H9 (cell line): ENCODE data around the gene SLC46A2. TPM values are rescaled to one million over a fixed set of nuclear protein-coding genes. Genes with fewer than 3 reads are reported as not detected.

Source experiments
- DNase-seq: peaks from one replicate; pipeline ENCODE4 v3.0.0-alpha.2; 2017
- H2AFZ ChIP-seq: one replicate; pipeline ENCODE4 v1.6.1; 2013; ENCODE audit warnings: mild to moderate bottlenecking, low read length, control low read depth, moderate library complexity
- H2AK5ac ChIP-seq: 2 replicates; pipeline ENCODE4 v1.6.1; 2013; ENCODE audit warnings: low read length, control low read depth, mixed read lengths; ENCODE audit not compliant: insufficient read length
- H2BK120ac ChIP-seq: one replicate; pipeline ENCODE4 v1.6.1; 2013; ENCODE audit warnings: low read depth, mild to moderate bottlenecking, low read length, control low read depth, inconsistent platforms; ENCODE audit not compliant: poor library complexity, severe bottlenecking
- H2BK12ac ChIP-seq: 2 replicates; pipeline ENCODE4 v1.6.1; 2013; ENCODE audit warnings: low read length, control low read depth, mixed read lengths, low read depth; ENCODE audit not compliant: insufficient read length
- H2BK15ac ChIP-seq: 2 replicates; pipeline ENCODE4 v1.6.1; 2013; ENCODE audit warnings: low read depth, low read length, control low read depth
- H2BK20ac ChIP-seq: one replicate; pipeline ENCODE4 v1.6.1; 2013; ENCODE audit warnings: low read depth, mild to moderate bottlenecking, low read length, control low read depth, inconsistent platforms; ENCODE audit not compliant: poor library complexity, severe bottlenecking
- H2BK5ac ChIP-seq: 2 replicates; pipeline ENCODE4 v1.6.1; 2013; ENCODE audit warnings: low read length, control low read depth, mixed read lengths; ENCODE audit not compliant: insufficient read length
- H3K14ac ChIP-seq: 2 replicates; pipeline ENCODE4 v1.6.1; 2013; ENCODE audit warnings: low read length, control low read depth; ENCODE audit not compliant: insufficient read depth
- H3K18ac ChIP-seq: 2 replicates; pipeline ENCODE4 v1.6.1; 2013; ENCODE audit warnings: low read depth, mild to moderate bottlenecking, mixed read lengths, low read length, control low read depth; ENCODE audit not compliant: insufficient read length
- H3K23ac ChIP-seq: 2 replicates; pipeline ENCODE4 v1.6.1; 2013; ENCODE audit warnings: low read length, control low read depth, mixed read lengths, low read depth; ENCODE audit not compliant: insufficient read length
- H3K23me2 ChIP-seq: 2 replicates; pipeline ENCODE4 v1.6.1; 2013; ENCODE audit warnings: low read depth, mild to moderate bottlenecking, mixed read lengths, low read length, control low read depth; ENCODE audit not compliant: insufficient read length, poor library complexity, severe bottlenecking
- H3K27ac ChIP-seq: 2 replicates; pipeline ENCODE4 v1.5.1; 2013; ENCODE audit warnings: low read length, control low read depth, mixed read lengths, low read depth; ENCODE audit not compliant: insufficient read length
- H3K27me3 ChIP-seq: 2 replicates; pipeline ENCODE4 v1.6.1; 2013; ENCODE audit warnings: low read length, control low read depth, inconsistent platforms; ENCODE audit not compliant: insufficient read depth
- H3K4ac ChIP-seq: 2 replicates; pipeline ENCODE4 v1.6.1; 2013; ENCODE audit warnings: low read depth, mild to moderate bottlenecking, control low read depth, inconsistent platforms, low read length, moderate library complexity
- H3K4me1 ChIP-seq: 2 replicates; pipeline ENCODE4 v1.6.1; 2013; ENCODE audit warnings: low read length, control low read depth, inconsistent platforms; ENCODE audit not compliant: insufficient read depth
- H3K4me2 ChIP-seq: 2 replicates; pipeline ENCODE4 v1.6.1; 2013; ENCODE audit warnings: low read length, control low read depth, mixed read lengths; ENCODE audit not compliant: insufficient read length, insufficient read depth
- H3K56ac ChIP-seq: 2 replicates; pipeline ENCODE4 v1.6.1; 2013; ENCODE audit warnings: low read depth, mild to moderate bottlenecking, mixed read lengths, low read length, control low read depth; ENCODE audit not compliant: insufficient read length
- H3K79me1 ChIP-seq: 2 replicates; pipeline ENCODE4 v1.6.1; 2013; ENCODE audit warnings: low read depth, mild to moderate bottlenecking, moderate library complexity, low read length, control low read depth, inconsistent platforms; ENCODE audit not compliant: insufficient read depth, poor library complexity, severe bottlenecking
- H3K79me2 ChIP-seq: 2 replicates; pipeline ENCODE4 v1.6.1; 2013; ENCODE audit warnings: low read length, control low read depth, inconsistent platforms; ENCODE audit not compliant: insufficient read depth
- H3K9ac ChIP-seq: 2 replicates; pipeline ENCODE4 v1.6.1; 2013; ENCODE audit warnings: low read length, control low read depth, mixed read lengths; ENCODE audit not compliant: insufficient read length; ENCODE audit errors: extremely low read depth
- H3K9me3 ChIP-seq: one replicate; pipeline ENCODE4 v1.6.1; 2013; ENCODE audit warnings: low read depth, low read length, inconsistent platforms; ENCODE audit not compliant: control insufficient read depth
- H3T11ph ChIP-seq: one replicate; pipeline ENCODE4 v1.6.1; 2013; ENCODE audit warnings: mild to moderate bottlenecking, low read length, control low read depth, inconsistent platforms
- H4K20me1 ChIP-seq: one replicate; pipeline ENCODE4 v1.6.1; 2013; ENCODE audit not compliant: control insufficient read depth, insufficient read length, insufficient read depth
- H4K5ac ChIP-seq: 2 replicates; pipeline ENCODE4 v1.6.1; 2013; ENCODE audit warnings: low read depth, mild to moderate bottlenecking, mixed read lengths, low read length, control low read depth; ENCODE audit not compliant: insufficient read length
- H4K8ac ChIP-seq: replicated peaks from 2 replicates; pipeline ENCODE4 v1.6.1; 2013; ENCODE audit warnings: low read length, control low read depth, mixed read lengths, low read depth; ENCODE audit not compliant: insufficient read length
- H4K91ac ChIP-seq: 2 replicates; pipeline ENCODE4 v1.6.1; 2013; ENCODE audit warnings: low read depth, mild to moderate bottlenecking, moderate library complexity, mixed read lengths, low read length, control low read depth; ENCODE audit not compliant: insufficient read length
- H3K27ac Mint-ChIP-seq, 3 experiments: 2 replicates in 2 of 3; 3 replicates in 1 of 3; pipeline ENCODE4 v1.8.0; 2020 to 2021; ENCODE audit warnings: mixed read lengths in 3 of 3, mild to moderate bottlenecking in 1 of 3, moderate library complexity in 1 of 3
- H3K27me3 Mint-ChIP-seq: 2 replicates; pipeline ENCODE4 v1.8.0; 2021; ENCODE audit warnings: low read depth, mild to moderate bottlenecking, moderate library complexity, mixed read lengths
- H3K36me3 Mint-ChIP-seq, 3 experiments: 2 replicates in 2 of 3; 3 replicates in 1 of 3; pipeline ENCODE4 v1.8.0; 2020 to 2021; ENCODE audit warnings: low read depth in 3 of 3, mixed read lengths in 3 of 3; ENCODE audit not compliant: insufficient read depth in 1 of 3
- H3K4me1 Mint-ChIP-seq, 2 experiments: 2 replicates each; pipeline ENCODE4 v1.8.0; 2020; ENCODE audit warnings: mixed read lengths in 2 of 2
- H3K4me3 Mint-ChIP-seq, 2 experiments: 2 replicates in 1 of 2; 3 replicates in 1 of 2; pipeline ENCODE4 v1.8.0; 2020 to 2021; ENCODE audit warnings: mild to moderate bottlenecking in 2 of 2, mixed read lengths in 2 of 2, moderate library complexity in 1 of 2
- H3K9me3 Mint-ChIP-seq, 2 experiments: 2 replicates in 1 of 2; 3 replicates in 1 of 2; pipeline ENCODE4 v1.8.0; 2020; ENCODE audit warnings: mild to moderate bottlenecking in 2 of 2, mixed read lengths in 2 of 2, moderate library complexity in 1 of 2
- CTCF ChIP-seq: fragments of 200-600 bp; sonication (generic); conservative IDR thresholded peaks from 3 replicates; pipeline ENCODE4 v1.8.0; 2021; ENCODE audit warnings: antibody characterized with exemption, mild to moderate bottlenecking
- WGBS: extraction: QIAGEN DNeasy Blood & Tissue Kit; methylation state at CpG from one replicate; pipeline ENCODE4 v1.1.7; 2013; ENCODE audit warnings: missing lambda C conversion rate, low lambda C conversion rate, mixed read lengths; ENCODE audit not compliant: insufficient read length; ENCODE audit errors: extremely low coverage; 5-methylcytosine and 5-hydroxymethylcytosine counted together
- total RNA-seq: library from RNA; stranded (reverse); gene quantifications from 2 replicates; pipeline ENCODE4 v1.2.1, GENCODE V29; 2021

SLC46A2 gene
- total RNA-seq, 1 experiment from 2014 or later = not detected

GRCh38 chr9:112898872-112899311 is 8.2 kb upstream of the SLC46A2 start:
- Histone ChIP-seq H2BK15ac (no peak overlapping the region), H3K27me3 (no peaks in the 10 kb centered on the region), H2BK5ac (no peak overlapping the region), H4K91ac (no peak overlapping the region), H2BK12ac (no peak overlapping the region), H3K79me1 (no peaks in the 10 kb centered on the region), H3K23me2 (no peaks in the 10 kb centered on the region), H4K5ac (no peak overlapping the region), H2AFZ (no peak overlapping the region), H3K79me2 (no peaks in the 10 kb centered on the region), H3K9ac (no peak overlapping the region), H3K4me2 (no peak overlapping the region), H4K8ac (no peak overlapping the region), H4K20me1 (no peaks in the 10 kb centered on the region), H3K18ac (no peak overlapping the region), H3T11ph (no peak overlapping the region), H3K4me1 (no peaks in the 10 kb centered on the region), H2BK20ac (no peak overlapping the region), H3K9me3 (no peaks in the 10 kb centered on the region), H3K56ac (no peak overlapping the region), H2AK5ac (no peak overlapping the region), H2BK120ac (no peak overlapping the region), H3K4ac (no peak overlapping the region), H3K14ac (no peak overlapping the region), H3K23ac (no peak overlapping the region), H3K27ac (no peak overlapping the region)
- no peak overlapping the region for H3K27ac Mint-ChIP-seq
- no peak for DNase-seq
- peaks cover 0 to 7% (median 0%) of the 10 kb centered on the region in 3 experiments; a peak in 2 of 7 replicates for H3K36me3 Mint-ChIP-seq
- no peak for TF ChIP-seq CTCF
- H3K4me3 Mint-ChIP-seq = no peak overlapping the region
- H3K27me3 Mint-ChIP-seq = peaks cover 27% of the 10 kb centered on the region
- WGBS = no CpG with 5 or more reads among the region's 6 CpGs
- H3K9me3 Mint-ChIP-seq = no peaks in the 10 kb centered on the region
- 0 out of 4 replicates have a peak, but pooled peaks cover 0 to 2% of the 10 kb centered on the region in 2 experiments for H3K4me1 Mint-ChIP-seq
